Suprapubic skin (tissue), 4 donors: Measurements from ENCODE around the gene KRTAP4-5. TPM values are rescaled to one million over a fixed set of nuclear protein-coding genes. Genes with fewer than 3 reads are reported as not detected.
"Not testable (repeated sequence)": the region's sequence is repeated elsewhere in the genome, so short reads cannot be mapped to it uniquely, and the experiment has no call there.

Experiments
- DNase-seq, 2 donors: peaks; one replicate each; pipeline ENCODE4 v3.0.0-alpha.2; 2019; ENCODE audit warnings: low spot score in 2 of 2
- H3K27ac ChIP-seq: fragments of 200-600 bp; sonication (generic); one replicate; pipeline ENCODE4 v1.5.1; 2019
- H3K27me3 ChIP-seq: fragments of 200-600 bp; sonication (generic); one replicate; pipeline ENCODE4 v1.5.1; 2019
- H3K36me3 ChIP-seq: fragments of 200-600 bp; sonication (generic); one replicate; pipeline ENCODE4 v1.5.1; 2019
- H3K4me1 ChIP-seq: fragments of 200-600 bp; sonication (generic); one replicate; pipeline ENCODE4 v1.5.1; 2019
- H3K4me3 ChIP-seq: fragments of 200-600 bp; sonication (generic); one replicate; pipeline ENCODE4 v1.5.1; 2019; ENCODE audit warnings: mild to moderate bottlenecking
- H3K9me3 ChIP-seq: fragments of 200-600 bp; sonication (generic); one replicate; pipeline ENCODE4 v1.5.1; 2019
- CTCF ChIP-seq, 2 donors: fragments of 200-600 bp in 1 of 2; fragments of 450-650 bp in 1 of 2; sonication (generic) in 1 of 2; IDR thresholded peaks; one replicate each; pipeline ENCODE4 v1.5.1; 2016 to 2019; ENCODE audit warnings: antibody characterized with exemption in 2 of 2, mild to moderate bottlenecking in 1 of 2, moderate library complexity in 1 of 2
- EP300 ChIP-seq: sonication (generic); formaldehyde crosslinking; IDR thresholded peaks from one replicate; pipeline ENCODE4 v1.6.1; 2017; ENCODE audit warnings: antibody characterized with exemption
- POLR2A ChIP-seq, 2 donors: fragments of 450-650 bp; IDR thresholded peaks; one replicate each; pipeline ENCODE4 v1.6.1; 2017; ENCODE audit warnings: antibody characterized with exemption in 2 of 2, mild to moderate bottlenecking in 2 of 2, moderate library complexity in 2 of 2
- POLR2AphosphoS5 ChIP-seq, 3 donors: sonication (generic); formaldehyde crosslinking; IDR thresholded peaks; one replicate each; pipeline ENCODE4 v1.6.1; 2017; ENCODE audit warnings: antibody characterized with exemption in 3 of 3
- WGBS: methylation state at CpG from one replicate; pipeline ENCODE4 v1.1.5; 2018; 5-methylcytosine and 5-hydroxymethylcytosine counted together
- total RNA-seq, 4 donors: library from RNA; depleted of rRNA; stranded (reverse); fragments of >200 nt; gene quantifications; one replicate each; pipeline ENCODE4 v1.1.0, GENCODE V29; 2016

KRTAP4-5 gene
- total RNA-seq, 4 donors from 2014 or later = 1.1 to 19.2 (median 2.2) TPM; not detected in 1

GRCh38 chr17:41141361-41141760 is 8.3 kb downstream of the KRTAP4-5 start:
- no peak overlapping the region for H3K27ac ChIP-seq
- peaks cover 14% of the 10 kb centered on the region for H3K9me3 ChIP-seq
- H3K4me3 ChIP-seq = no peak overlapping the region
- H3K27me3 ChIP-seq = peaks cover 6% of the 10 kb centered on the region
- H3K4me1 ChIP-seq = no peaks in the 10 kb centered on the region
- no peak for DNase-seq
- no peaks in the 10 kb centered on the region for H3K36me3 ChIP-seq
- TF ChIP-seq EP300 (no peak), POLR2A (IDR thresholded peaks at IDR 0.05) (no peak), CTCF (IDR thresholded peaks at IDR 0.05) (no peak), POLR2AphosphoS5 (IDR thresholded peaks at IDR 0.05) (no peak)

GRCh38 chr17:41140360-41141131 is 9.1 kb downstream of the KRTAP4-5 start, which contains the start of gene KRTAP4-6:
KRTAP4-6 (minus strand) TSS chr17:41140544; CDS start chr17:41140487, 57 bp downstream.
- 82% methylated on average over 6 of the region's 6 CpGs for WGBS
- no peak within 1 kb of the TSS for H3K4me3 ChIP-seq
- DNase-seq = no peak
- H3K36me3 ChIP-seq = no peaks in the 10 kb centered on the region
- H3K27me3 ChIP-seq = peaks cover 6% of the 10 kb centered on the region
- TF ChIP-seq EP300 = no peak
- TF ChIP-seq POLR2A (IDR thresholded peaks at IDR 0.05) = no peak
- TF ChIP-seq POLR2AphosphoS5 (IDR thresholded peaks at IDR 0.05) = no peak
- TF ChIP-seq CTCF (IDR thresholded peaks at IDR 0.05) = no peak
- H3K9me3 ChIP-seq = peaks cover 14% of the 10 kb centered on the region
- no peak within 1 kb of the TSS for H3K27ac ChIP-seq
- H3K4me1 ChIP-seq = no peaks in the 10 kb centered on the region

- WGBS = 87% methylated on average over 11 of the region's 12 CpGs
- H3K27me3 ChIP-seq, H3K36me3 ChIP-seq, H3K27ac ChIP-seq, H3K4me3 ChIP-seq, H3K4me1 ChIP-seq, DNase-seq: not testable (repeated sequence)
- peaks cover 14% of the 10 kb centered on the region for H3K9me3 ChIP-seq
These were observed 9.8 kb downstream of the KRTAP4-5 start for GRCh38 chr17:41139865-41140264.

- Histone ChIP-seq H3K9me3 (no peaks in the 10 kb centered on the region), H3K4me1 (no peaks in the 10 kb centered on the region), H3K27ac (no peak overlapping the region), H3K27me3 (no peaks in the 10 kb centered on the region), H3K36me3 (no peaks in the 10 kb centered on the region), H3K4me3 (no peak overlapping the region)
- TF ChIP-seq POLR2AphosphoS5 (IDR thresholded peaks at IDR 0.05) (no peak), POLR2A (IDR thresholded peaks at IDR 0.05) (no peak), CTCF (IDR thresholded peaks at IDR 0.05) (no peak), EP300 (no peak)
- WGBS = 63% methylated on average over 2 of the region's 2 CpGs
- DNase-seq = no peak
These were observed 15.5 kb downstream of the KRTAP4-5 start for GRCh38 chr17:41133880-41134735.

GRCh38 chr17:41131979-41132378 is 17.6 kb downstream of the KRTAP4-5 start:
- Histone ChIP-seq H3K27ac (no peak overlapping the region), H3K9me3 (no peaks in the 10 kb centered on the region), H3K36me3 (no peaks in the 10 kb centered on the region), H3K4me1 (no peaks in the 10 kb centered on the region), H3K27me3 (no peaks in the 10 kb centered on the region), H3K4me3 (no peak overlapping the region)
- TF ChIP-seq POLR2A (IDR thresholded peaks at IDR 0.05) = no peak
- no peak for TF ChIP-seq POLR2AphosphoS5 (IDR thresholded peaks at IDR 0.05)
- TF ChIP-seq EP300 = no peak
- TF ChIP-seq CTCF (IDR thresholded peaks at IDR 0.05) = no peak
- 84% methylated on average over 3 of the region's 3 CpGs for WGBS
- DNase-seq = no peak
